HS-27A (cell line): Measurements from ENCODE around the gene UBE2Q1.
"Not testable (repeated sequence)": the region's sequence is repeated elsewhere in the genome, so short reads cannot be mapped to it uniquely, and the experiment has no call there.

Experiments
- DNase-seq: peaks from one replicate; pipeline ENCODE4 v3.0.0-alpha.2; 2012; ENCODE audit warnings: low read depth, missing footprints

Gene UBE2Q1

GRCh38 chr1:154550657-154551056 is 7.8 kb downstream of the UBE2Q1 start:
- DNase-seq, result no peak

- DNase-seq, result no peak
Observed at GRCh38 chr1:154550070-154550469, 8.4 kb downstream of the UBE2Q1 start.

- no peak for DNase-seq
Observed at GRCh38 chr1:154549202-154549770, 9.2 kb downstream of the UBE2Q1 start.

- DNase-seq, result no peak
Observed at GRCh38 chr1:154548028-154548427, 10.4 kb downstream of the UBE2Q1 start.

- no peak for DNase-seq
Observed at GRCh38 chr1:154547105-154547732, 11.2 kb downstream of the UBE2Q1 start.

- DNase-seq, result no peak
Observed at GRCh38 chr1:154546264-154547063, 12.0 kb downstream of the UBE2Q1 start.

- no peak for DNase-seq
Observed at GRCh38 chr1:154541231-154541630, 17.2 kb downstream of the UBE2Q1 start.

GRCh38 chr1:154539486-154540483 is 18.7 kb downstream of the UBE2Q1 start:
- no peak for DNase-seq

- DNase-seq, result no peak
Observed at GRCh38 chr1:154536570-154536969, 21.9 kb downstream of the UBE2Q1 start.

- DNase-seq, result no peak
Observed at GRCh38 chr1:154533952-154534844, 24.3 kb downstream of the UBE2Q1 start.

- DNase-seq, result not testable (repeated sequence)
Observed at GRCh38 chr1:154531950-154532349, 26.5 kb downstream of the UBE2Q1 start.

- DNase-seq, result no peak
Observed at GRCh38 chr1:154529308-154529707, 29.2 kb downstream of the UBE2Q1 start.

GRCh38 chr1:154527192-154527591 is 31.3 kb downstream of the UBE2Q1 start:
- no peak for DNase-seq

GRCh38 chr1:154524881-154525280 is 33.6 kb downstream of the UBE2Q1 start:
- DNase-seq, result no peak

- DNase-seq, result no peak
Observed at GRCh38 chr1:154521695-154522094, 36.8 kb downstream of the UBE2Q1 start.

GRCh38 chr1:154520333-154520732 is 38.1 kb downstream of the UBE2Q1 start:
- no peak for DNase-seq

GRCh38 chr1:154519591-154519991 is 38.9 kb downstream of the UBE2Q1 start:
- DNase-seq, result no peak

- no peak for DNase-seq
Observed at GRCh38 chr1:154517661-154518060, 40.8 kb downstream of the UBE2Q1 start.

- DNase-seq, result no peak
Observed at GRCh38 chr1:154514066-154514553, 44.4 kb downstream of the UBE2Q1 start.

GRCh38 chr1:154512760-154513159 is 45.7 kb downstream of the UBE2Q1 start:
- DNase-seq, result no peak

- no peak for DNase-seq
Observed at GRCh38 chr1:154503898-154504297, 54.6 kb downstream of the UBE2Q1 start.
